Endothelial cell of umbilical vein (primary cell): ENCODE results near the gene COQ8A. TPM values are rescaled to one million over a fixed set of nuclear protein-coding genes. Genes with fewer than 3 reads are reported as not detected.

Source experiments
- BruUV-seq: library from RNA; stranded (reverse); fragments of 400-500 nt; replicated peaks from 2 replicates; lab custom pipeline; 2021; lab: Mats Ljungman, UMichigan
- CTCF ChIA-PET: fragments of 300-600, 350-600 bp; sonication (Branson Sonifier 250); formaldehyde crosslinking; loops from one replicate; lab custom pipeline; 2021; ENCODE audit warnings: antibody characterized with exemption, inconsistent platforms; lab: Charles Lee
- POLR2A ChIA-PET: fragments of 300-600, 350-600 bp; sonication (Branson Sonifier 250); formaldehyde crosslinking; loops from one replicate; lab custom pipeline; 2021; ENCODE audit warnings: antibody characterized with exemption, inconsistent platforms; lab: Charles Lee
- DNase-seq: peaks from one replicate; pipeline ENCODE4 v3.0.0-alpha.2; 2011; ENCODE audit warnings: low read depth, low spot score
- FAIRE-seq: peaks from 2 replicates; lab custom pipeline; 2011; peaks lifted over from hg19 to GRCh38; lab: Jason Lieb, UNC
- H2AFZ ChIP-seq: 2 replicates; pipeline ENCODE4 v1.6.0; 2012; ENCODE audit warnings: low read depth, low read length, control low read depth, inconsistent platforms
- H3K27ac ChIP-seq: 2 replicates; pipeline ENCODE4 v1.5.1; 2011; ENCODE audit warnings: low read depth, mild to moderate bottlenecking, control low read depth, low read length, moderate library complexity; ENCODE audit not compliant: insufficient read depth
- H3K27me3 ChIP-seq, 2 experiments: 2 replicates each; pipeline versions ENCODE4 v1.6.0 to v1.6.1; 2011; ENCODE audit warnings: low read length in 2 of 2, mixed read lengths in 1 of 2; ENCODE audit not compliant: control insufficient read depth in 2 of 2, insufficient read depth in 2 of 2
- H3K36me3 ChIP-seq, 2 experiments: 2 replicates in 1 of 2; 3 replicates in 1 of 2; pipeline ENCODE4 v1.5.1; 2011; ENCODE audit warnings: low read length in 2 of 2, mild to moderate bottlenecking in 1 of 2, moderate library complexity in 1 of 2; ENCODE audit not compliant: control insufficient read depth in 2 of 2, insufficient read depth in 2 of 2; ENCODE audit errors: extremely low read depth in 1 of 2
- H3K4me1 ChIP-seq: 3 replicates; pipeline ENCODE4 v1.5.1; 2011; ENCODE audit warnings: mild to moderate bottlenecking, low read length; ENCODE audit not compliant: control insufficient read depth, insufficient read depth; ENCODE audit errors: extremely low read depth
- H3K4me2 ChIP-seq: 2 replicates; pipeline ENCODE4 v1.6.1; 2011; ENCODE audit warnings: low read length, control low read depth, mixed read lengths; ENCODE audit not compliant: insufficient read depth
- H3K4me3 ChIP-seq, 3 experiments: fragments of 200-600 bp in 1 of 3; sonication (generic), shearing (Covaris generic) in 1 of 3; replicated peaks in 1 of 3; 2 replicates each; pipeline ENCODE4 v1.5.1; 2011 to 2016; ENCODE audit warnings: control low read depth in 3 of 3, low read length in 3 of 3, mild to moderate bottlenecking in 2 of 3, inconsistent platforms in 1 of 3, low read depth in 1 of 3, moderate library complexity in 1 of 3; ENCODE audit not compliant: insufficient read depth in 1 of 3
- H3K79me2 ChIP-seq: 2 replicates; pipeline ENCODE4 v1.6.0; 2012; ENCODE audit warnings: low read length, inconsistent platforms; ENCODE audit not compliant: control insufficient read depth, insufficient read depth
- H3K9ac ChIP-seq: replicated peaks from 2 replicates; pipeline ENCODE3; 2011; ENCODE audit warnings: low read length, control low read depth; ENCODE audit not compliant: insufficient read depth; ENCODE audit errors: extremely low read depth
- H3K9me1 ChIP-seq: replicated peaks from 3 replicates; pipeline ENCODE4 v1.6.0; 2011; ENCODE audit warnings: mild to moderate bottlenecking, low read length; ENCODE audit not compliant: control insufficient read depth, insufficient read depth; ENCODE audit errors: extremely low read depth
- H3K9me3 ChIP-seq: replicated peaks from 2 replicates; pipeline ENCODE4 v1.5.1; 2012; ENCODE audit warnings: low read length, inconsistent platforms; ENCODE audit not compliant: control insufficient read depth, insufficient read depth
- H4K20me1 ChIP-seq: replicated peaks from 2 replicates; pipeline ENCODE3; 2011; ENCODE audit warnings: mild to moderate bottlenecking, low read length; ENCODE audit not compliant: control insufficient read depth, insufficient read depth; ENCODE audit errors: extremely low read depth
- CTCF ChIP-seq, 2 donors: IDR thresholded peaks; 1 replicate in 1 of 2; 2 replicates in 1 of 2; pipeline ENCODE4 v1.5.1; 2011; ENCODE audit warnings: low read length in 2 of 2, mild to moderate bottlenecking in 2 of 2, moderate library complexity in 2 of 2, control low read depth in 1 of 2, inconsistent platforms in 1 of 2, low read depth in 1 of 2; ENCODE audit not compliant: insufficient read depth in 1 of 2; ENCODE audit errors: extremely low read depth in 1 of 2
- EZH2 ChIP-seq: IDR thresholded peaks from 2 replicates; pipeline ENCODE4 v1.6.1; 2012; ENCODE audit warnings: borderline replicate concordance, low read depth, mild to moderate bottlenecking, moderate library complexity, low read length, inconsistent platforms; ENCODE audit not compliant: severe bottlenecking
- FOS ChIP-seq: IDR thresholded peaks from 2 replicates; pipeline ENCODE4 v1.6.1; 2011; ENCODE audit warnings: mild to moderate bottlenecking, low read length, moderate library complexity, borderline replicate concordance; ENCODE audit not compliant: insufficient read depth
- GATA2 ChIP-seq: IDR thresholded peaks from 2 replicates; pipeline ENCODE4 v1.7.0; 2011; ENCODE audit warnings: low read depth, mild to moderate bottlenecking, moderate library complexity, mixed read lengths, low read length; ENCODE audit not compliant: insufficient read length, insufficient read depth
- JUN ChIP-seq: IDR thresholded peaks from 2 replicates; pipeline ENCODE4 v1.6.1; 2011; ENCODE audit warnings: borderline replicate concordance, low read depth; ENCODE audit not compliant: insufficient read length, insufficient read depth
- MAX ChIP-seq: IDR thresholded peaks from 2 replicates; pipeline ENCODE4 v1.6.1; 2011; ENCODE audit not compliant: insufficient read depth, insufficient read length
- MYC ChIP-seq: IDR thresholded peaks from one replicate; pipeline ENCODE4 v1.6.1; 2011; ENCODE audit warnings: mild to moderate bottlenecking, low read depth, low read length
- POLR2A ChIP-seq: IDR thresholded peaks from 2 replicates; pipeline ENCODE4 v1.6.1; 2012; ENCODE audit warnings: low read depth, mild to moderate bottlenecking, control low read depth, low read length
- POLR2AphosphoS5 ChIP-seq: IDR thresholded peaks from 2 replicates; pipeline ENCODE4 v1.6.1; 2012; ENCODE audit warnings: low read depth, mild to moderate bottlenecking, control low read depth, low read length, moderate library complexity; ENCODE audit not compliant: insufficient read depth
- dilution Hi-C: fragments of 300-500 bp; cut with MboI; formaldehyde crosslinking; loops from one replicate; pipeline ENCODE4 v1.15.0; 2019; ENCODE audit warnings: low sequenced_read_pairs; ENCODE audit not compliant: extremely low pct_ligation_motif_present
- intact Hi-C: fragments of 100-400 bp; cut with micrococcal nuclease; formaldehyde crosslinking; loops from one replicate; pipeline ENCODE4 v1.10.0; 2022
- polyA plus RNA-seq, 4 experiments: library from polyadenylated mRNA; depleted of rRNA in 3 of 4; stranded (reverse) in 3 of 4; unstranded in 1 of 4; fragments of >200 nt; gene quantifications; 2 replicates each; pipeline versions ENCODE4 v1.2.1 to v1.2.3, GENCODE V29; 2011 to 2012; ENCODE audit warnings: missing spikeins in 1 of 4
- total RNA-seq: library from RNA; stranded (reverse); gene quantifications from 2 replicates; pipeline ENCODE4 v1.2.3, GENCODE V29; 2021

Gene COQ8A
- total and polyA plus RNA-seq, 2 donors (not counting 3 experiments of a cell fraction or from before 2014, with no cell fraction given) = 6.8 to 9.4 TPM

GRCh38 chr1:226982451-226983177, 42.5 kb downstream of the COQ8A start:
- DNase-seq (no peak), FAIRE-seq (no peak)
- no TSS peak for BruUV-seq
- Histone ChIP-seq H2AFZ (no peak overlapping the region), H3K4me2 (no peak overlapping the region), H3K27ac (no peak overlapping the region), H3K27me3 (no peaks in the 10 kb centered on the region), H3K4me3 (no peak overlapping the region), H3K9me3 (no peaks in the 10 kb centered on the region), H4K20me1 (no peaks in the 10 kb centered on the region), H3K4me1 (no peaks in the 10 kb centered on the region), H3K9ac (no peak overlapping the region), H3K9me1 (no peaks in the 10 kb centered on the region), H3K36me3 (peaks cover 0 to 7% of the 10 kb centered on the region in 2 experiments), H3K79me2 (no peaks in the 10 kb centered on the region)
- CTCF ChIA-PET = no interaction called here
- TF ChIP-seq CTCF (IDR thresholded peaks at IDR 0.05; ENCODE audit: extremely low read depth in 1 of 2, insufficient read depth in 1 of 2, low read depth in 1 of 2, low read length in 2 of 2) = no peak
- TF ChIP-seq JUN = no peak
- TF ChIP-seq FOS = no peak
- TF ChIP-seq MYC = no peak
- no peak for TF ChIP-seq POLR2AphosphoS5
- no peak for TF ChIP-seq MAX
- no peak for TF ChIP-seq POLR2A
- TF ChIP-seq EZH2 = no peak
- no peak for TF ChIP-seq GATA2
- intact Hi-C loops = loop anchor here (5.0 kb wide), 2 partner anchors 350 to 455 kb away; no protein-coding TSS in a partner anchor
- POLR2A ChIA-PET = no interaction called here
- dilution Hi-C loops = no loop called here
